RPMI8226 (cell line): Measurements from ENCODE around the gene PRKAG2.
A peak's percentile ranks its signal among the peaks of the same experiment; 100 is the strongest.

Experiments used
- DNase-seq: peaks from one replicate; pipeline ENCODE4 v3.0.0-alpha.2; 2015

Gene PRKAG2

DNA sequence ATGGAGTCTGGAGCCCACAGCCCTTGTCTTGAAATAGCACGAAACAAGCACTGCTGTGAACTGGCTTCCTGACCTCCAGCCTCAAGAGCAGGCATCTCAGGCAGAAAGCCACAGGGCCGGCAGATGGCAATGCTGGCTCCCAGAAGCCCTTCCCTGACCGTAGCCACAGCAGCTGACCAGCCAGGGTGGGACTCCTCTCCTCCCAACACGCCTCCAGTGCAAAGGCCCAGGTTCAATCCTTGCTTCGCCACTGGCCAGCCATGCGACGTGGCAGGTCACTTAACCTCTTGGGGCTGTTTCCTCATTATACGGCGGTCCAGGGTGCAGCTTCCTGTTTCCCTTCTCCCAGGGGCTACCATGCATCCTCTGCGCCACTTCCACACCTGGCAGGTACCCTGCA, 12.8 kb downstream of the PRKAG2 start:
- DNase-seq, result no peak

DNA sequence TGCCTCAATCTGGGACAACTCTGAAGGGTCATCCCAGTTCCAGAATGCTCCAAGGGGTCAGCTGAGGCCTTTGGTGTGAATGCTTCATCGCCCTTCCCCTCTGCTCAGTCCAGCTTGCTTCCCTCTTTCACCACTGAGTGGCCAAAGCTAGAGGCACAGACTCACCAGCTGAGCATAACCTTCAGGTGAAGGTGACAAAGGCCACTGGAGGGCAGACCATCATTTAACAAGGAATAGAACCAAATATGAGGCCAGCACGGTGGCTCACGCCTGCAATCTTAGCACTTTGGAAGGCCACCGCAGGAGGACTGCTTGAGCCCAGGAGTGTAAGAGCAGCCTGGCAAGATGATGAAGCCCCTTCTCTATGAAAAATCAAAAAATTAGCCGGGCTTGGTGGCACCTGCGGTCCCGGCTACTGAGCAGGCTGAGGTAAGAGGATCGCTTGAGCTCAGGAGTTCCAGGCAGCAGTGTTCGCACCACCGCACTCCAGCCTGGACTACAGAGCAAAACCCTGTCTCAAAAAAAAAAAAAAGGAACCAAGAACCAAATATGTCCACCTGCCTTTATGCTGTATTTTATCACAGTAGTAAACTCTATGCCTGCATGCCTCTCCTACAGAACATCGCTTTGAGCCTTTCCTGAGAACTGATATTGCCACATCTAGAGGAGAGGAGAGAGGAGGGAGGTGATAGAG, 13.4 kb downstream of the PRKAG2 start:
- peak; percentile 35 for DNase-seq

DNA sequence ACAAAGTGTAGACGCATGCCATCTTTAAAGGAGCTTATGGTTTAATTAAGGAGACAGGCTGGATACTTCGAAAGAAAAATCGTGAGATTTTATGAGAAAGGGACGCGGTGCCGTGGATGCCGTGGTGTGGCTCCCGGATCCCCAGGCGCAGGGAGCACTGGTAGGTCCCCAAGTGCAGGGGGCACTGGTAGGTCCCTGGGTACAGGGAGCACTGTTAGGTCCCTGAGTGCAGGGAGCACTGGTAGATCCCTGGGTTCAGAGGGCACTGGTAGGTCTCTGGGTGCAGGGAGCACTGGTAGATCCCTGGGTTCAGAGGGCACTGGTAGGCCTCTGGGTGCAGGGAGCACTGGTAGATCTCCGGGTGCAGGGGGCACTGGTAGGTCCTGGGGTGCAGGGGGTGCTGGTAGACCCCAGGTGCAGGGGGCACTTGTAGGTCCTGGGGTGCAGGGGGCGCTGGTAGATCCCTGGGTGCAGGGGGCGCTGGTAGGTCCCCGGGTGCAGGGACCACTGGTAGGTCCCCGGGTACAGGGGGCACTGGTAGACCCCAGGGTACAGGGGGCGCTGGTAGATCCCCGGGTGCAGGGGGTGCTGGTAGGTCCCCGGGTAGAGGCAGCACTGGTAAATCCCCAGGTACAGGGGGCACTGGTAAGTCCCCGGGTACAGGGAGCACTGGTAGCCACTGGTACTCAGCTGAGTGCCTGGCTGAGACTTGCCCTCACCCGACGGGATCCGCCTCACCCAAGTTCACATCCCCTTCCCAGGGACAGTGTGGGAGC, 14.1 kb downstream of the PRKAG2 start:
- DNase-seq, result no peak

DNA sequence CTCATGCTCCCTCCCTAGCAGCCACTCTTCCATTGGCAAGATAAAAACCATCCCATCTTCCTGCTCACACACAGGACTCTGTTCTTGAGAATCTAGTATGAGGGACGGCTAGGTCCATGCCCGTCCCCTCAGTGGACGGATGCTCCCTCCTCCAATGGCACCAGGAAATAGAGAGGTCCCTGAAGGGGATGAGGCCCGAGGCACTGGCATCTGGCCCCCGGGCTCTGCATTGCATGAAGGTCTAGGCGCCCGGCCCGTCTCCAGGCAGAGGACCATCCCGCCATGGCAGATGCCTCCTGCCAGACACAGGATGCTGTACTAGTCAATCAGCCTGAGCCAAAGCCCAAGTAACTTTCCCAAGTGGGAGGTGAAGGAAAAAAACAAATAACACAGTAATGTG, 15.0 kb downstream of the PRKAG2 start:
- DNase-seq, result no peak

DNA sequence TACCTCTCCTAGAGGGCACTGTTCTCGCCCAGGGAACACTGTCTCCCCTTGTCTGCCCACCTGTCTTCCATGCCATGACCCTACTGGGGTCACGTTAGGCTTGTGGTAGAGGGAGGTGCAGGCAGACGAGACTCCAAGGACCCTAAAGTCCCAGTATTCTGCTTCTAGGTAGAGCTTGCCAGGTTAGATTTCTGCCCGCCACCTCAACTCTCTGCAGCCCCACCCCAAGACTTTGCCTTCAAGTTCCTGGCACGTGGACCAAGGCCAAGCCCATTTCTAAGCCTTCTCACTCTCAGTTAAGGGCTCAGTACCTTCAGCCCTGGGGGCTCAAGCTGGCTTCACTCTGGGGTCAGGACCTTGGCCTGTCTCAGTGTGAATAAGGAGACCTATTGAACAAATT, 16.1 kb downstream of the PRKAG2 start:
- no peak for DNase-seq

DNA sequence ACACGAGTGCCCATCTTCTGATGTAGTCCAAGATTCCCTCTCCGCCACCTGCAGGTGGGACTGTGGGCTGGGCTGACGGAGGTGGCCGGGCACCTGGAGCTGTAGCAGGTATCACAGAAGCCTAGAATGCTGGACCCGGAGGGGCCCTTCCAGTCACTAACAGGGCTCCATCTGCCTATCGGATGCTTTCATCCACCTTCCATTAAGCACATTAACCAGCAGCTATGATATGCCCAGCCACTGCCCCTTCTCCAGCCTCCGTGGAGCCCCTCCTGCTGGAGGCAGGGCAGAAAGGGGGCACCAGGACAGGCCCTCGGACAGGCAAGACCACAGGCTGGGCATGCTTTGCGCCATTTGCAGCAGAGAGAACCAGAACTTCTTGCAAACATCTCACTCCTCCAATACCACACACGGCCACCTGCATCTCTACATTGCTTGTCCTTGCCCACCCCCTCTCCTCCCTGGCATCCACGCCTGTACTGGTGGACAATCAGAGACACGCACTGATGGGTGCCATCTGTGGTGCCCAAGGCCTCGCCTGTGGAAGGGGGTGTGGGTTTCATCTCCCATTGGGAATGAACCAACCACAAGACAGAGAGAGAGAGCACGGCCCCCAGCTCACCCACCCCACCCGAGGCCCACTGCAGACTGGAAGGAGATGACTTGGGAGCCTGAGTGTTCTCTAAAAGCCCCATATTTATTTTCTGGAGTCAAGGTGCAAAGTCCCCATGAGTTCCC, 16.8 kb downstream of the PRKAG2 start:
- DNase-seq, result no peak

DNA sequence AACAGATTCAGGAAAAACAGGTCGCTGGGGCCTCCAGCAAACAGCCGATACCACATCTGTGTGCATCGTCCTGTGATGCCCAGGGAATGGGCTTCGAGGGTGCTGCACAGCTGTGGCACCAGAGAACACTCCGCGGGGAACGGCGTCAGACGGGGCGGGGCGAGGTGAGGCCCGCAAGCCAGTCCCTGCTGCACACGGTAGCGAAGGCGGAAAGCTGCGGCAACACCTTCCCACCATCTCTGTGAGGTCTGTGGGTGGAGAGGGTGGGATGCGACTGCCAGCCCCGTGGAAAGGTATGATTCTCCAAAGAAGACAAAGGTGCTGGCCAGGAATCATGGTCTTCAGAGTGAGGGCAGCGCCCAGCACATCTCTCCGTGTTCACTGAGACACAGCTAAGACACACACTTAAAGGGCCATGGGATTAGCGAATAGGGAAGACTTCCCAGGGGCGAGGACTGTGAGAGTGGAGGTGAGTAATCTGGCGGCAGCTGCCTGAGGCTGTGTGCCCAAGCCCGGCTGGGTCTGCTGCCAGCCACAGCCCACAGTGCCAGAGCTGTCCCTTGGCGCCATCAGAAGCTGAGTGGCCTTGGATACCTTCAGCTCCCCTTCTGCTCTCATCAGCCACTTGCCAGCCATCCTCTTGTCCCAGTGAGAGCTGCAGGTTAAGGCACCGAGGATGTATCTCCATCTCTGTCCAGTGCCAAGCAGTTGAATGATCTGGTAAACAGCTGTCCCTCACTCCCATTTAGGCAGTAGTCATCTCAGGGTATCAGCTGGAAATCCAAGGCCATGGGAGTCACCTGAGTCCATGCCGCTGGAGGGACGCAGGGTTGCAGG, 17.6 kb downstream of the PRKAG2 start:
- DNase-seq, result no peak

DNA sequence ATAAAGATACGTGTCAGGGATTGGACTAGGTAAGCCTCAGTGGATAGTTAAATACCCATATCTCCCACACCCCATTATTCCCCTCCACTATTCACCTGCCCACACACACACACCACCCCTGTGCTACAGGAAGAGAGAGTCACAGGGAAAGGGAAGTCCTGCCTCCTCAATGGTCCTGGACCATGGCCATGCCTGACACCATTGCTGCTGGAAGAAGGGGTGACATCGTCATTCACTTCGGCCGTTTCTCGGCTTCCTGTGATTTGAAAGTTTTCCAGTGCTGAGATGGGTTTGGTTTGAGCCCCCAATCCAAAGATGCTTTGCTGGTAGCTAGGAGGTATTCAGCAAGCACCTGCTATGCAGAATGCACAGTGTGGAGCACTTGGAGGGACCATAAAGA, 18.5 kb downstream of the PRKAG2 start:
- DNase-seq, result no peak

DNA sequence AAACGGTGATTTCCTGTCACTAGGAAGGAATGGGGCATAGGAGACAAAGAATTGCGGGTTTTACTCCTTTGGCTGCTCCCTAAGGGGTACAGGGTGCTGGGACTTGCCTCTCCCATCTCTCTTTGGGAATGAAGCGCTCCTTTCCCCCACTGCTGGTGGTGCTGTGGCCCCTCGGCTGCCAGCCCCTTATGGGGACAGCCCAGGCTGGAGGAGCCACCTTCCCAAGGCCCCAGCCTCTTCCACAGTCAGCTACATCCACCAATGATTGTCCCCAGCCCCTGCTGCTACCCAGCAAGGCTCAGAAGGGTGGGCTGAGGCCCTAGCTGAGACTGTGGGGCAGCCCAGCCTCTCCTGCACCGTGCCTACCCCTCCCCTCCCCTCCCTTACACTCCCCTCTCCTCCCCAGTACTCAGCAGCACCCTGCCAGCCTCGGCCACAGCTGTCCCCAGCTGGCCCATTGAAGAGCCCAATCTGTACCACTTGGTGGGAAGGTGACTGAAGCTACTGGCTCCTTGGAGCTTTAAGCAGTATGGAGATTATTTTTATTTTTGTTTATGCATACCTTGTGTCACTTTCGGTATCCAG, 19.0 kb downstream of the PRKAG2 start:
- no peak for DNase-seq

DNA sequence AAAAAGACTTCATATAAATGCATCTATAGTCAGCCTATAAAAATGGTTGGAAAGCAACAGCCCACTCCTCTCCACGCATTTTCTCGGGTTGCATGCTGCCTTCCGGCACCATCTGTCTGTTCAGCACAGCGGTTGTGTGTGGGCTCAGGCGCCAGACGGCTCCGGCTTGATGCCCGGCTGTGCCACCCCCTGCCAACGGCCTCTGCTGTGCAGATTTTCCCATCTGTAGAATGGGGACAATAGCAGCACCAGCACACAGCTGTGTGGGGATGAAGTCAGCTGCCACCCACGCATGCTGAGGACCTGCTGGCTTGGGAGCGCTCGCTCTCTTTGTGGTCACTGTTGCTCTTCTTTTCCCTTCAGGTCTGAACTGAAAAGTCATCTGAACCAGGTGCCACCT, 19.5 kb downstream of the PRKAG2 start:
- no peak for DNase-seq

DNA sequence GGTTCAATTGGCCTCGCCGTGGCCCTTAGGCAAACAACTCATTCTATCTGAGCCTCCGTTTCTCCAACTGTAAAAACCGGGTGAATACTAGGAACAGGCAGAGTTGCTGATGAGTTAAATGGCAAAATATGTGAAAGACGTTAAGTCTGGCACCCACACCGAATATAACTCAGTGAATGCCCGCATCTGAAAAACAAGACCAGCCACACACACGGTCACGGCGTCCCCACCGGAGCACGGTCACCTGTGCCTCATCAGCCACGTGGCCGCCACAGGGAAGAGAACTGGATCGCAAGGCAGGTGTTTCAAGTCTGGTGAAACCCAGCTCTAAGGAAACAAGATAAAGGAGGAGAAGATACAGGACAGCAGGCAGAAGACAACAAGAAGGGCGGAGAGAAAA, 20.4 kb downstream of the PRKAG2 start:
- no peak for DNase-seq

DNA sequence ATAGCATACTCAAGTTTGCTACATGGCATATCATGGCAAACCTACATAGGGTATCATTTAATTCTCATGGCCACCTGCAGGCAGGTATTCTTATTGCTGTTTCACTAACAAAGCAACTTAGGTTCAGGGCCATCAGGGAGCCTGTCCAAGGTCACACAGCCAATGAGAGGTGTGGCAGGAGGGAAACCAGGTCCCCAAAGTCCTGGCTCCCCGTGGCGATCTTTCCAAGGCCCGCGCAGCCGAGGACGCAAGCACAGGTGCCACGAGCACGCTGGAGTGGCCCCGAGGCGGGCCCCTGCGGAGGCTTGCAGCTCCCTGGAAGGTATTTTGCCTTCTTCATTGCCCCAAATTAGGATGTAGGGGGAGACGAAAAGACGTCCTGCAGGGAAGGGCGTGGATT, 20.8 kb downstream of the PRKAG2 start:
- DNase-seq, result no peak

DNA sequence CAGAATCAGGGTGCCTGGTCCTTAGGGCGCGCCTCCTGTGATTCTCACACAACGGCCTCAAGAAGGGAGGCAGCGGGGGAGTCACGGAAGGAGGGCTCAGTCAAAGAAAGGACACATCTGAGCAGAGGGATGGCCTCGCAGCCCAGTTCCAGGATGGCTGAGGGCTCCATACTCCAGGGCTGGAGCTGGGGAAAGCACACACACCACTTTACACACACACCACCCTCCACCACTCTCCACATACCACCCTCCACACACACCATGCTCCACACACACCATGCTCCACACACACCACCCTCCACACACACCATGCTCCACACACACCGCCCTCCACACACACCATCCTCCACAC, 22.2 kb downstream of the PRKAG2 start:
- no peak for DNase-seq

DNA sequence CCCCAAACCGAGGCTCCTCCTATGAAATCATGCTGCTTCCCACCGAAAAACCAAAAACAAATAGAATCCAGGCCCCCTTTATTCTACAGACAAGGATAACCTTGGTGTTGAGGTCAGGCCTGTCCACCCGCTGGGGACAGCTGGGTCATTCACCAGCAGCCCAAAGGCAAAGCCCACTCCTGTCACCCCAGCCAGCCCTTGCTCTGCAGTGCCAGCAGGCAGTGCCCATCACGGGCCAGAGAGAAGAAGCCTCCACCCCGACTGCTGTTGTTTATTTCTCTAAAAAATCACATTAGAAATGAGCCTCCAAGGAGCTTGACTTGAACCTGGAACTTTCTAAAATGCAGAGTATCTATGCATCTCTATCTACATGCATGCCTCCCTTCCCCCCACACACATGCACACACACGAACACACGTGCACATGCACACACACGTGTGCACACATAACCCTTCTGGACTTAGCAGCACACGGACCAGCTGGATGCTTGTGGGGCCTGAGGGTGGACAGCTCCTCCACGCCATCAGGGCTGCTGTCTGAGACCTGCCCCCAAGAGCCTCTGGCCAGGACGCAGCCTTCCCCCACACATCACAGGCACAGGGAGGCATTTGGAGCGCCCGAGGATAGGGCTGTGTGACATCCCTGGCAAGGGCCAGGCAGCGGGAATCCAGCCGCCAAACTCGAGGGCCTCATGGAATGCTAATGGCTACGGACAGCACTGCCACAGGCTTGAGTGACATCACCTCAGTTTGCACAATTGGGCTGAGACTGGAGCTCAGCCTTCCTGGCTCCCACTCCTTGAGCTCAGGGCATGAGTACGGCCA, 22.8 kb downstream of the PRKAG2 start:
- DNase-seq, result no peak

DNA sequence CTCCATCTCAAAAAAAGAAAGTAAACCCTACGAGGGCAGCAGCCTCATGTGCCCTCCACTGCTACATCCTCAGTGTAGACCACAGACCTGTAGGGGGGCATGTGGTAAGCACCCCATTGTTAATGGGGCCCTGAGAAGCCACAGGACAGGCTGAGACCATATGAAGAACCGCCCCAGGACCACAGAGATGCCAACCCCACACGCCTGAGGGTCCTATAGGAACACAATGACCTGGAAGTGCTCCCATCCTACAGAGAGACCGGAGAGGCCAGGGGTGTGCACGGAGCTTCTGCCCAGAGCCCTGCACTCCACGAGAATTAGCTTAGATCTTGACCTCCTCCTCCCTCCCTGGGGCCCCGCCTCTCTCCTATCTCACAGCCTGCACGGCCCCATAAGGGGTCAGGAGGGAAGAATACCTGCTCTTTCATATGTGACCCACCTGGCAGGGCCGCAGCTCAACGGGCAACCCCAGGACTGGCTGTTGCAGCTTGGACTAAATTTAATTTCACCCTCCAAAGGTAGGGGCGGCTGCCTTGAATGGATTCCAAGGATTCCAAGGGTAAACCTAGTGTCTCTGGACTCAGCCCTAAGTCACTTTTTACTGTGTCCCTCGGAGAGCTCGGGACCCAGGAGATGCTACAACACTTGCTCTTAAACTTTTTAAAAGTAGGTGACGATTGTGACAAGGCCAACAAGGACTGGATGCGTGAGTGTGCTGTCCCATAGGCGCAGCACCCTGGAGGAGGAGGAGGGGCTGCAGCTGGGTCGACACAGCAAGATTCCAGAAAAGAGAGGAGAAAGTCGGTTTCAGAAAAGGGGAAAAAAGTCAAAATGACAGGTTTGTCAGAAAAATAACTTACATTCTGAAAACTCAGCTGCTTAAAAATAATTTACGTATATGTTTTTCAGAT, 24.2 kb downstream of the PRKAG2 start:
- DNase-seq, result no peak

DNA sequence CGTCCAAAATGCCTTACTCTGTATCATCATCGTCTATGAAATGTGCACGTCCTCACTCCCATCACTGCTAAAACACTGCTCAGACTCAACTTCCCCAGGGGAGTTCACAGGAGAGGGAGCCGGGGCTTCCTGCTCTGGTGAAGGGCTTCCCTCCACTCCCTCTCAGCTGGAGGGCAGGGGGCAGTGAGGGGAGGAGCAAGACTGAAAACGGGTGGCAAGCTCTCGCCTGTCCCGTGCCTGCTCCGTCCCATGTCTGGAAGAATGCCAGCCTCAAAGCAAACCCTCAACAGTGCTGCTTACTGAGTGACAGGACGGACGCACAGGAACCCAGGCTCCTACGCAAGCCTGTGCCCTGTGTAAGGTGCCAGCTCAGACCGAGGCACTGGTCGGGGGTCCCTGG, 25.1 kb downstream of the PRKAG2 start:
- peak; percentile 17 for DNase-seq

DNA sequence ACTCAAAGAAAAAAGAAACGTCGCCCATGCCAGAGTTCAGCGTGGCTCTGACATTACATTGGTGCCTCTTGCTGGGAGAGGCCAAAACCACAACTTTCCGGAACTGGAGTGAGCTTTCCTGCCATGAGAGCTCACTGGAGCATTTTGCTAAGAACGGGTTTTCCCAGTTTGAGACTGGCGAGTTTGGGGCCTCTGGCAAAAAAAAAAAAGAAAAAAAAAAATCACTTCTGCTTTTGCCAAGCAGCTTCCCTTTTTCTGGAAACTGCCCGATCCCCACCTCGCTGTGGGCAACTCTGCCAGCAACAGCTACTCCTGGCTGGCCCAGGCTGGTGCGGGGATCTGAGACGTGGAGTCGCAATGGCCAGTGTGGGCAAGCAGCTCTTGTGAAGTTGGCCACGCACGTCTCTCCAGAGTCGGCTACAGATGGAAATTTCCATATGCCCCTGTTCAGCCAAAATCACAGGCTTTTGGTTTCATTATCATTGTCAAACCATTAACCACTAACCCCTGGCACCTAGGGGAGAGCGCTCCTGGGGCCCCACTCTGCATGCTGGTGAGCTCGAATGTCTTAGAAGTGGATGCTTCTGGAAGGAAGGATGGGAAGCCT, 25.7 kb downstream of the PRKAG2 start:
- peak; percentile 55 for DNase-seq

DNA sequence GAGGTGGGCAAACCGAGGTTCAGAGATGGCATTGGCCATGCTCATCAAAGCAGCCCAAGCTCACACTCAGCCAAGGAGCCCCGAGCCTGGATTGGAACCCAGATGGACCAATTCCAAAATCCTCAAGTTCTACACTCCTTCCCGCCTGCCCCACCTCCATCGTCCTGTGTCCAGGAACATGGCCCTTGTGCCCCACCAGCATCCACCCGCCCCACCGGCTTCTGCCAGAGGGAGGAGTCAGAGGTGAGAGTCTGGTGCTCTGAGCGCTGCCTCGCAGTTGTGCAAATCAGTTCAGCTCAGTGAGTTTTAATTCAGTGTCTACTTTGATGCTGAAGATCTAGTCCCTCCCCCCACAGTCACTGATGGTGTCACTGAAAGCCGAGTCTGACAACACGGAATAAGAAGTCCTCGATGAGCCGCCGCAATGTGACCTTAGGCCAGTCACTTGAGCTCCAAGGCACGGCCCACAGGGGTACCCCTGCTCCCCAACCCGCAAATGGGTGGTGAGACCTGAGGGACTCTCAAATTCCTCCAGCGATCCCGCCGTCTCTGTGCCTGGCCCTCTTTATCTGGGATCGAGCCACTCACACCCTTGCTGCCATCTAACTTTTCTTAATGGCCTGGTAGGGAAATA, 26.3 kb downstream of the PRKAG2 start:
- DNase-seq, result no peak

DNA sequence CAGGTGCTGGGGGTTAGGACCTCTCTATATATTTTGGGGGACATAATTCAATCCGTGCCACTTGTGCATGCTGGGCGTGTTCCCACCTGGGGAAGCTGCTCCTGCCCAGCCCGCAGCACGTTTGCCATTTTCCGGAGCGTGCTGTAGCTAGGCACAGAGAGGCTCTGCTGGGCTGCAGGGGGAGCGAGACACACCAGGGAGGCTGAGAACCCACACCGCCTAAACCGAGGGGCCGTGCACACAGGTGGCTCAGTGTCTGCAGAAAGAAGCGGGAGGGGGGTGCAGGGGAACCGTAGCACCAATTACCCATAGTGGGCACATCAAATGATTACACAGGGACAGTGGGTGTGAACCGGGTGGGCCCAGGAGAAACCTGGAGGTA, 27.0 kb downstream of the PRKAG2 start:
- DNase-seq, result no peak
